Esophagus squamous epithelium (tissue), 4 donors: Measurements from ENCODE around the gene PTK6.

Experiments
- CTCF ChIP-seq, 6 experiments: fragments of 450-650 bp in 4 of 6; fragments of 200-600 bp in 2 of 6; sonication (generic) in 2 of 6; IDR thresholded peaks; one replicate each; pipeline ENCODE4 v1.5.1; 2016 to 2019; ENCODE audit warnings: antibody characterized with exemption in 6 of 6, mild to moderate bottlenecking in 4 of 6, moderate library complexity in 4 of 6
- POLR2A ChIP-seq, 4 donors: fragments of 450-650 bp; IDR thresholded peaks; one replicate each; pipeline ENCODE4 v1.6.1; 2017; ENCODE audit warnings: antibody characterized with exemption in 4 of 4, mild to moderate bottlenecking in 4 of 4, moderate library complexity in 3 of 4

DNA sequence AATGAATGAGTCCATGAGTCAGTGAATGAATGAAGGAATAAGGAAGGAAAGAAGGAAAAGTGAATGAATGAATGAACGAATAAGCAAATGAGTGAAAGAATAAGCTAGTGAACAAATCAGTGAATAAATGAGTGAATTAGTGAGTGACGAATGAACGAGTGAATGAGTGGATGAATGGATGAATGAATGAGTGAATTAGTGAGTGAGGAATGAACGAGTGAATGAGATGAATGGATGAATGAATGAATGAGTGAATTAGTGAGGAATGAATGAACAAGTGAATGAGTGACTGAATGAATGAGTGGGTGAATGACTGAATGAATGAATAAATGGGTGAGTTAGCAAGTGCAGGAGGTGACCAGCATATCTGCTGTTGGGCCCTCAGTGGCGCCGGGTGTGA is 6.6 kb upstream of the PTK6 start:
- TF ChIP-seq CTCF (IDR thresholded peaks at IDR 0.05) (no peak), POLR2A (IDR thresholded peaks at IDR 0.05) (no peak)
